Measurements from ENCODE around the gene LRPPRC.
"Not testable (repeated sequence)": the region's sequence is repeated elsewhere in the genome, so short reads cannot be mapped to it uniquely, and the experiment has no call there.

LRPPRC gene

DNA sequence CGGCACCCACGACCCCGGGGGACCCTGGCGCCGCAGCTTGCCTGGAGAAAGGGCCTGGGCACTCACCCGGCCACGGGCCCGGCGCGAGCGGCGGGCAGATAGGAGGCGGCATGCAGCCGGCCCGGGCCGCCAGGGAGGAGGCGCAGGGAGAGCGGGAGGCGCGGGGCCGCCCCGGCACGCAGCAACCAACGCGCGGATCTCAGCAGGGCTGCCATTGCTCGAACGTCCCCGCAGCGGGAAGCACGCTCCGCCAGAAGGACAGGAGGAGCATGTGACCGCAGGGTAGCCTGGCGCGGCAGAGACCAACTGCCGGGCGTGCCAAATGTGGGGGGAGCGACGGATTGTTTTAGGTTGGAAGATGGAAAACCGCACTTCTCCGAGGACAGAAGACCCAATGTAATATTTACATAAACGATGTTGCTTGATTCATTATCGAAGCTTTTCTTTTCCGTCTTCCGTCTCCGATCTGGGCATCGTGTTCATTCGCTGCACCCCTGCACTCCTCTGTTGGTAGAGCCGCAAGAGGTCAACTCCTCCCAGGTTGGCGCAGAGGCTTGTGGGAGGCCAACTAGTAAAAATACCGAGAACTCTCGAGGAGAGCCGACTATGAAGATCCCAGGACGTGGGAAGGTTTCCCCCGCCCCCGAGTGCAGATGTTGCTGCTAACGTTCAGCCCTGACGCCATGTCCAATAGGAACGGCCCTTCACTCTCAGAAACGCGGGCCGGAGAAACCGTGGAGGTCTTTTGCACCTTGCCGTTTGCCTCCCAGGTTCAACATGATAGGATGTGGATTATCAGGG is at the start of gene LRPPRC:
Gene LRPPRC (minus strand): TSS at position 257 of the 801 bp plus-strand sequence. CDS start 42 bp downstream, at position 215.
- peak; percentile 95 for DNase-seq

DNA sequence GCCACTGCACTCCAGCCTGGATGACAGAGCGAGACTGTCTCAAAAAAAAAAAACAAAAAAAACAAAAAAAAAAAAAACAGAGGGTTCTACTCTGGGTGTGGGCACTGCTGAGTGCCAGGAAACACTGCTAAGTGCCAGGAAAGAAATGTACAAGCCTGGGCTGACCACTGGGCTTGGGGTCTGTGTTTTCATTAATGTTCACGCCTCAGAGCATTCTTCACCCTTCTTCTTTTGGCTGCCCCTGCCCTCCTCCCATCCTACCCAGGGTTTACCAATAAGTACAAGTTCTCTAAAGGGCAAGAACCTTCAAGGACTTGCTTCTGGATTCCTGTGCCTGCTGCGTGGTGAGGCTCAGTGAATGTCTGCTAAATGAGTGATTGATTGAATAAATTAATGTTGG is 49.3 kb upstream of the LRPPRC start:
- DNase-seq, result no peak

DNA sequence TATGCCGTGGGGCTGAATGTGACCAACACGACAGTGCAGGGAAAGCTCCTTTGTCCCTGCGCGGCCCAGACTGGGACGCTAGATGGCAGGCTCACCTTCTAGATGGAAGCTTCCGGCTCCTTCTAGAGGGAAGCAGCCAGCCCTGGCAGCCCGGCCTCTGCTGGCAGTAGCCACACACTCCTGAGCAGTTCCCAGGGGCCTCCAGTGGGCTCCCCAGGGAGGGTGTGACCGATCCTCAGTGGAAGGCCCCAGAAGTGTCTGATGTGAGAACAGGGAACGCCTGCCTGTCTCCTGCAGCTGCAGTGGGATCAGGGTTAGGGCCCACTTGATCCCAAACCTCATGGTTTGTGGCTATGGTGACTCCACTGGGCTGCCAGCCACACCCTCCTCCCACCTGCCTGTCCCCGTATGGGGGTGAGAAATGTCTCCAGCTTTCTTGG is 48.5 kb upstream of the LRPPRC start:
- DNase-seq, result peak; percentile 72

DNA sequence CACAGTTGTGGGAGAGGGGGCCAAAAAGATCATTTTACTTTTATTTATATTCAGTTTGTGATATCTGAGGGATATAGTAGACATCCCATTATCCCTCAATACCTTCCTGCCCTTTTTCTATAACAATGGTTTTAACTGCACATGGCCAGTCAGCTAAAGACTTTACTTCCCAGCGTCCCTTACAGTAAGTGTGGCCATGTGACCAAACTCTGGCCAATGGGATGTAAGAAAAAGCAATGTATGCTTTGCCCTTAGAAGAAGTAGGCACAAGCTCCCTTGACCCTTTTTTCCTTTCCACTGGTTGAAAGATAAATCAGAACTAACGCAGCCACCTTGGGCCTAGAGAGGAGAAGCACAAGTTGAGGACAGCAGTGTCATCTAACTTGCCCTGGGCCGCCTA is 44.6 kb upstream of the LRPPRC start:
- DNase-seq, result no peak

DNA sequence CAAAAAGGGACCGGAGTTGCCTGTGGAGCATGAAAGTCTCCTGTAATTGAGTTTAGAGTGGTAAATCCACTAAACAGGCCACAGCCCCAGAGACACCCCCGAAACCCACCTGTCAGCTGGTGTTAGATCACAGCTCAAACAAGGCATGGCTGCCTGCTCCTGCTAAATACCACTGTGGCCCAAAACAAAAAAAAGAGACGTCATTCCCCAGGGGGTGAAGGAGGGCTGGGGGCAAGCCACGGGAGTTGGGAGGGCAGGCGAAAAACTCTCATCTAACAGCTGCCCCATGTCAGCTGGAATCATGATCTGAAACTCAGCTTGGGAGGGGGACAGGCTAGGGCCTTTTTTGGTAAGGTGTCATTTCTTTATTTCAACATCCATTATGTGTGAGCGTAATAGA is 42.5 kb upstream of the LRPPRC start:
- DNase-seq, result no peak

GRCh38 chr2:44037221-44037620 is 41.4 kb upstream of the LRPPRC start:
- DNase-seq, result no peak

- DNase-seq, result no peak
Measured at GRCh38 chr2:44033947-44034346, 38.2 kb upstream of the LRPPRC start.

- DNase-seq, result not testable (repeated sequence)
Measured at GRCh38 chr2:44027076-44027475, 31.3 kb upstream of the LRPPRC start.

DNA sequence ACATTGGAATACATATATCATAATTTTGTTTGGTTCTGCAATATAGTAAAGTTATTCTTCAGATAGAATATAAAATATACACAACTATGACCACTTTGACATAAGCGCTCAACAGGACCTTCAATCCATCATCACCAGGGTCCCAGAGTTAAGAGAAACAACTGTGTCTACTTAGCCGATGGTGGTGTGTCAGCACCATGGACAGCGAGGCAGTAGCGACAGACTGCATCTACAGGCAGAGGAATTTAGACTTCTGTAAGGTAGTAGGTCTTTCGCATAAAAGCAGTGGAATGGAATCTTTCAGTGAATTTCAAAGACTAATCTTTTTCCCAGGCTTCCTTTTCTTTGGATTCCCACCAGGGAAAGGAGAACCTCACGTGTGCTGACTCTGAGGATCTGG is 20.5 kb upstream of the LRPPRC start:
- DNase-seq, result peak; percentile 67

DNA sequence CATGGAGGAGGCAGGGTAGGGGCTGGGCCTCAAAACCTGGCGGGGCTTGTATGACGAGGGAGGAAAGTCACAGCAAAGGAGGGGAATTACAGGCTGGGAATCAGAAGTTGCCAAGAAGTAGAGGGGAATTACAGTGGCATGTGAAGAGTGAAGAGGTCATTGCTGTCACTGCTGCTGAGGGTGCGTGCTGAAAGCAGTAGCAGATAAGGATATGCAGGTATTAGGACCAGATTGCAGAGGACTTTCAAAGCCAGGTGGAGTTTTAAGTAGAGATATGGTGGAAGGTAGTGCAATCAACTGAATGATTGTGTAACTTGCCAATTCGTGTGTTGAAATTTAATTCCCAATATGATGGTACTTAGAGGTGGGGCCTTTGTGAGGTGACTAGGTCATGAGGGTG is 19.4 kb upstream of the LRPPRC start:
- DNase-seq, result no peak

GRCh38 chr2:44013205-44013604 is 17.4 kb upstream of the LRPPRC start:
- DNase-seq, result not testable (repeated sequence)

DNA sequence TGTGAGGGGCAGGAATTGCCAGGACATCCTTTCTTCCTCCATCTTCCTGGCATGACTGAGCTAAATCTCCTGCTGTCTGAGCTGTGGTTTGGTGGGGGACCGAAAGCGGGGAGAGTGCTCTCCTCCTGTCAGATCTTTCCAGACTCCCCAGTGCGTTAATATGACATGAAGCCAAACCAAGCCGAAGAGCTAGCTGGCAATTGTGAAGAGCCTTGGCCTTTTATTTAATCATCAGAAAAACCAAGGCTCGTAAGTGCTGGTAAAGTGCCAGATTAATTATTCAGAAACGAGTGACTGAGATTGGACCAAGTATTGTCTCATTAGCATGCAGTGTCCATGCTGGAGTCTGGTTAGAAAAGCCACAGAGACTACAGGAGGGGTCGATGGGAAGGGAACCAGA is 14.5 kb upstream of the LRPPRC start:
- no peak for DNase-seq

GRCh38 chr2:44009136-44009735 is 13.4 kb upstream of the LRPPRC start:
- no peak for DNase-seq

- no peak for DNase-seq
Measured at GRCh38 chr2:44005846-44006245, 10.1 kb upstream of the LRPPRC start.

- no peak for DNase-seq
Measured at GRCh38 chr2:44004735-44005602, 9.2 kb upstream of the LRPPRC start.

- DNase-seq, result no peak
Measured at GRCh38 chr2:44001716-44002115, 5.9 kb upstream of the LRPPRC start.

DNA sequence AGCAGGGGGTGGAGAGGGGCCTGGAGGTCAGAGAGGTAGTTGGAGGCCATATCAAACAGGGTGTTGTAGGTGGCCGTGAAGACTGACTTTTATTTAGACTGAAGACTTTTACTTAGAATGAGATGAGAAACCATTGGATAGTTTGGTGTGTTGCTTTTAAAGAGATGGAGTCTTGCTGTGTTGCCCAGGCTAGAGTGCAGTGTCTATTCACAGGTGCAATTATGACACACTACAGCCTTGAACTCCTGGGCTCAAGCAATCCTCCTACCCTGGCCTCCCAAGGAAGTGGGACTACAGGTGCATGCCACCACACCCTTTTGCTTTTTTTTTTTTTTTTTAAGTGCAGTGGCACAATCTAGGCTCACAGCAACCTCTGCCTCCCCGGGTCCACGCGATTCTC is 2.5 kb upstream of the LRPPRC start:
- DNase-seq, result no peak

- no peak for DNase-seq
Measured at GRCh38 chr2:43993437-43993836, 2.4 kb downstream of the LRPPRC start.

- no peak for DNase-seq
Measured at GRCh38 chr2:43989545-43989944, 6.2 kb downstream of the LRPPRC start.

DNA sequence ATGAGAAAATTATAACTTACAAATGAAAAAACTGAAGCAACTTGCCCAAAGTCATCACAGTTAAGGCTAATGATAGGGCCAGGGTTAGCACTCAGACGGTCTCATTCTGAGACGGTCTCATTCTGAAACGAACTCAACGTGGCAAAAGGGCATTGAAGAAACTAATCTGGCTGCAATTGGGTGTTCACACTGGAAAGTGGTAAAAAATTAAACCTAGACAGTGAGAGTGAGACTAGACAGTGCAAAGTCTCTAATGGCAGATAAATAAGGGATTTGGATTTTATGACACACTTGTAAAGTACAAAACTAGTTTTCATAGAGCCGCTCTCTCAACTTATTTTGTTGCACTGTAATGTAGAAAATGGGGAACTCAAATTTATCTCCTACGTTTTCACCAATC is 9.2 kb downstream of the LRPPRC start:
- DNase-seq, result no peak

DNA sequence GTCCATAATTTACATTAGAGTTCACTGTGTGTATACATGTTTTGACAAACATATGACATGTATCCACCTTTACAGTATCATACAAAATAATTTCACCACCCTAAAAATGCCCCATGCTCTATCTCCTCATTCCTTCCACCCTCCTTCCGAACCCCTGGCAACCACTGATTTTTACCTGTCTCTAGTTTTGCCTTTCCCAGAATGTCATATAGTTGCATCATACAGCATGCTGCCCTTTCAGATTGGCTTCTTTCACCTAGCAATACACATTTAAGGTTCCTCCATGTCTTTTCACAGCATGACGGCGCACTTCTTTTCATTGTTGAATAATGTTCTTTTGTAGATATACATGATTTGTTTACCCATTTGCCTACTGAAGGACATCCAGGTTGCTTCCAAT is 10.4 kb downstream of the LRPPRC start:
- no peak for DNase-seq

- DNase-seq, result no peak
Measured at GRCh38 chr2:43984533-43984932, 11.3 kb downstream of the LRPPRC start.

- DNase-seq, result no peak
Measured at GRCh38 chr2:43980902-43981301, 14.9 kb downstream of the LRPPRC start.
